Activated CD4-positive, alpha-beta memory T cell treated with anti-CD3 and anti-CD28 coated beads for 36 hours (primary cell): ENCODE measurements around the gene CGRRF1. TPM values are rescaled to one million over a fixed set of nuclear protein-coding genes. Genes with fewer than 3 reads are reported as not detected.

Experiments
- CTCF ChIA-PET: fragments of 350-600 bp; sonication (Branson Sonifier 250); formaldehyde crosslinking; loops from one replicate; lab custom pipeline; 2021; ENCODE audit warnings: antibody characterized with exemption, inconsistent platforms; lab: Charles Lee
- POLR2A ChIA-PET: fragments of 350-600 bp; sonication (Branson Sonifier 250); formaldehyde crosslinking; loops from one replicate; lab custom pipeline; 2021; ENCODE audit warnings: antibody characterized with exemption; lab: Charles Lee
- DNase-seq: peaks from one replicate; pipeline ENCODE4 v3.0.0-alpha.2; 2020
- H3K27ac Mint-ChIP-seq: one replicate; pipeline ENCODE4 v1.8.0; 2021; ENCODE audit warnings: mixed read lengths
- H3K27me3 Mint-ChIP-seq: one replicate; pipeline ENCODE4 v1.8.0; 2021; ENCODE audit warnings: mixed read lengths
- H3K36me3 Mint-ChIP-seq: one replicate; pipeline ENCODE4 v1.8.0; 2021; ENCODE audit warnings: mixed read lengths
- H3K4me1 Mint-ChIP-seq: one replicate; pipeline ENCODE4 v1.8.0; 2021; ENCODE audit warnings: low read depth, mixed read lengths
- H3K4me3 Mint-ChIP-seq: one replicate; pipeline ENCODE4 v1.8.0; 2021; ENCODE audit warnings: mild to moderate bottlenecking, mixed read lengths
- H3K9me3 Mint-ChIP-seq: one replicate; pipeline ENCODE4 v1.8.0; 2021; ENCODE audit warnings: mixed read lengths
- intact Hi-C: fragments of 100-400 bp; cut with micrococcal nuclease; formaldehyde crosslinking; loops from one replicate; pipeline ENCODE4 v1.15.1; 2023
- total RNA-seq, 2 experiments: library from RNA; stranded (reverse); gene quantifications; one replicate each; pipeline ENCODE4 v1.2.3, GENCODE V29; 2021

The CGRRF1 gene
- total RNA-seq, 2 experiments from 2014 or later = 13.7 to 15.1 TPM

GRCh38 chr14:54490445-54491175, 19.1 kb upstream of the CGRRF1 start:
- DNase-seq = no peak
- Mint-ChIP-seq H3K27ac (no peak overlapping the region), H3K36me3 (peaks cover 2% of the 10 kb centered on the region), H3K4me1 (peaks cover 38% of the 10 kb centered on the region), H3K27me3 (no peaks in the 10 kb centered on the region), H3K4me3 (no peak overlapping the region), H3K9me3 (no peaks in the 10 kb centered on the region)
- intact Hi-C loops = no loop called here
- CTCF ChIA-PET = interaction anchor here (1.1 to 1.2 kb wide), 2 partner anchors 152 to 284 kb away, joined by 3 read pairs; no protein-coding TSS in a partner anchor
- POLR2A ChIA-PET = interaction anchor here (1.2 kb wide), 1 partner anchor 93 kb away, joined by 3 read pairs; no protein-coding TSS in a partner anchor

GRCh38 chr14:54493293-54493692, 16.4 kb upstream of the CGRRF1 start:
- Mint-ChIP-seq H3K27me3 (peaks cover 2% of the 10 kb centered on the region), H3K4me3 (no peak overlapping the region), H3K27ac (no peak overlapping the region), H3K36me3 (no peaks in the 10 kb centered on the region), H3K4me1 (peaks cover 21% of the 10 kb centered on the region), H3K9me3 (no peaks in the 10 kb centered on the region)
- ChIA-PET CTCF (no interaction called here), POLR2A (interaction anchor here (1.0 kb wide), 1 partner anchor 16 kb away, joined by 3 read pairs; the partner anchor contains the start of gene CGRRF1)
- intact Hi-C loops = no loop called here
- DNase-seq = no peak

DNA sequence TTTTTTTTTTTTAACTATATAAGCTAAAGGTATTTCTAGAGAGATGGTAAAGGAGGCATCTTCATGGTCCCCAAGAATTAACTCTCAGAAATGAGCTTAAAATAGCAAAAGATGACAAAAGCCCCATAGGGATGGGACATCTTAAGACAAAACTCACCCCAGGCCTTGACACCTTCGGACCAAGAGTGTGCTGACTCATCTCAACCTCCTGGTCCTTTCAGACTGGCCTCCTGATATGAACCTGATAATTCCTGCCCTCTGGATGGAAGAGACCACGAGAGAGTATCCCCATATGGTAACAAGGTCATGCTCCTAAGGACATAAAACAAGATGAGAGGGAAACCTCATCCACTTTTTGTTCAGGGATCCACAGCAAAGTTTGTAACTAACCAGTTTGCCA, 12.5 kb upstream of the CGRRF1 start:
- CTCF ChIA-PET = interaction anchor here (1.3 kb wide), 1 partner anchor 18 kb away, joined by 3 read pairs; no protein-coding TSS in a partner anchor
- no peak for DNase-seq
- intact Hi-C loops = no loop called here
- no peaks in the 10 kb centered on the region for H3K36me3 Mint-ChIP-seq
- no peak overlapping the region for H3K27ac Mint-ChIP-seq
- peaks cover 4% of the 10 kb centered on the region for H3K4me1 Mint-ChIP-seq
- no peak overlapping the region for H3K4me3 Mint-ChIP-seq
- peaks cover 15% of the 10 kb centered on the region for H3K27me3 Mint-ChIP-seq
- POLR2A ChIA-PET = no interaction called here
- H3K9me3 Mint-ChIP-seq = no peaks in the 10 kb centered on the region

GRCh38 chr14:54498095-54498531, 11.6 kb upstream of the CGRRF1 start:
- DNase-seq = no peak
- Mint-ChIP-seq H3K27ac (no peak overlapping the region), H3K27me3 (peaks cover 15% of the 10 kb centered on the region), H3K4me3 (no peak overlapping the region), H3K4me1 (peaks cover 5% of the 10 kb centered on the region), H3K9me3 (no peaks in the 10 kb centered on the region), H3K36me3 (no peaks in the 10 kb centered on the region)
- ChIA-PET CTCF (no interaction called here), POLR2A (no interaction called here)
- intact Hi-C loops = no loop called here

DNA sequence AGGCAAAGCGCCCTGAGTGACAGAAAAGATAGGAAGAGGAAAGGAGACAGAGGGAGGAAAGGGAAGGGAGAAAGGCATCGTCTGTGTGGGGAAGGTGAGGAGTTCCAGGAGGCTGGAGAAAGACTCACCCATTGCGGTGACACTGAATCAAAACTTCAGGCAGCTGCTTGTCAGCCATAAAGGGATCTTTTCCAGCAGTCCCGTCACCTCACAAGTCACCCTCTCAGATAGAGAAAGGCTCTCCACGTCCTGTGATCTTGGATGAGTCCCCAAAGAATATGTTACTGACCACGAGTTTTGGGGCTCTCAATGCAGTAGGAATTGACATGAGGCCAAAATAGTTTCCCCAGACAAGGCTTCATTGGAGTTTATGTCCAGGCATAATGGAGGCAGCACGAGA, 11.1 kb upstream of the CGRRF1 start:
- peaks cover 15% of the 10 kb centered on the region for H3K27me3 Mint-ChIP-seq
- H3K9me3 Mint-ChIP-seq = no peaks in the 10 kb centered on the region
- ChIA-PET CTCF (no interaction called here), POLR2A (no interaction called here)
- DNase-seq = no peak
- no peaks in the 10 kb centered on the region for H3K36me3 Mint-ChIP-seq
- no peak overlapping the region for H3K4me3 Mint-ChIP-seq
- H3K4me1 Mint-ChIP-seq = peaks cover 5% of the 10 kb centered on the region
- intact Hi-C loops = no loop called here
- no peak overlapping the region for H3K27ac Mint-ChIP-seq

GRCh38 chr14:54500744-54501143, 9.0 kb upstream of the CGRRF1 start:
- Mint-ChIP-seq H3K27ac (no peak overlapping the region), H3K27me3 (peaks cover 15% of the 10 kb centered on the region), H3K4me1 (peaks cover 5% of the 10 kb centered on the region), H3K9me3 (no peaks in the 10 kb centered on the region), H3K36me3 (no peaks in the 10 kb centered on the region), H3K4me3 (no peak overlapping the region)
- POLR2A ChIA-PET = no interaction called here
- CTCF ChIA-PET = no interaction called here
- intact Hi-C loops = no loop called here
- DNase-seq = no peak

- peaks cover 13% of the 10 kb centered on the region for H3K27me3 Mint-ChIP-seq
- no peaks in the 10 kb centered on the region for H3K9me3 Mint-ChIP-seq
- ChIA-PET CTCF (no interaction called here), POLR2A (no interaction called here)
- no peak for DNase-seq
- intact Hi-C loops = no loop called here
- no peak overlapping the region for H3K27ac Mint-ChIP-seq
- peaks cover 3% of the 10 kb centered on the region for H3K4me1 Mint-ChIP-seq
- no peak overlapping the region for H3K4me3 Mint-ChIP-seq
- H3K36me3 Mint-ChIP-seq = no peaks in the 10 kb centered on the region
Measured at GRCh38 chr14:54501480-54501879, 8.2 kb upstream of the CGRRF1 start.

GRCh38 chr14:54502602-54503001, 7.1 kb upstream of the CGRRF1 start:
- Mint-ChIP-seq H3K4me1 (peaks cover 3% of the 10 kb centered on the region), H3K9me3 (no peaks in the 10 kb centered on the region), H3K4me3 (no peak overlapping the region), H3K27me3 (peaks cover 13% of the 10 kb centered on the region), H3K36me3 (no peaks in the 10 kb centered on the region), H3K27ac (no peak overlapping the region)
- no peak for DNase-seq
- POLR2A ChIA-PET = no interaction called here
- intact Hi-C loops = no loop called here
- CTCF ChIA-PET = no interaction called here

GRCh38 chr14:54503486-54503885, 6.2 kb upstream of the CGRRF1 start:
- no peaks in the 10 kb centered on the region for H3K9me3 Mint-ChIP-seq
- H3K4me1 Mint-ChIP-seq = peaks cover 3% of the 10 kb centered on the region
- H3K27ac Mint-ChIP-seq = no peak overlapping the region
- H3K27me3 Mint-ChIP-seq = peaks cover 13% of the 10 kb centered on the region
- intact Hi-C loops = no loop called here
- H3K36me3 Mint-ChIP-seq = no peaks in the 10 kb centered on the region
- CTCF ChIA-PET = no interaction called here
- POLR2A ChIA-PET = no interaction called here
- H3K4me3 Mint-ChIP-seq = no peak overlapping the region
- DNase-seq = no peak

DNA sequence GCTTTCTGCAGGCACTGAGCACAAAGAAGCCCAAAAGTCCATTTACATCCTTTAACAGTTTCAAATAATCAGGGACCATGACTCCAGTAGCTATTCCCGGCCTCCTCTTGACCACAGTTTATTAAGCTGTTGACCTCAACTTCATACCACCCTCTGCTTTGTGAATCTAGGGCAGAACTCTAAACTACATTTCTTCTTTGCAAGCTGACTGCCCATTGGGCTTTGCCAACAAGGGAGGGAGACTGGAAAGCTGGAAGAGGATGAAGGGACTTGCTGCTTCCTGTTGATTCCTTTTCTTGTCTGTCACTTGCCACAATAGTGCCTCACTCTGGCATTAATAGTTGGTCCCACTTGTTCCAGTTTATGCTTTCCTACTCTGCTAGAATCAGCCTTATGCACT, 2.7 kb downstream of the CGRRF1 start:
- ChIA-PET POLR2A (no interaction called here), CTCF (interaction anchor here (0.7 kb wide), 1 partner anchor 294 kb away, joined by 3 read pairs; no protein-coding TSS in a partner anchor)
- no peak overlapping the region for H3K4me3 Mint-ChIP-seq
- no peaks in the 10 kb centered on the region for H3K27me3 Mint-ChIP-seq
- H3K36me3 Mint-ChIP-seq = peaks cover 16% of the 10 kb centered on the region
- H3K9me3 Mint-ChIP-seq = peaks cover 15% of the 10 kb centered on the region
- H3K4me1 Mint-ChIP-seq = peaks cover 47% of the 10 kb centered on the region
- H3K27ac Mint-ChIP-seq = no peak overlapping the region
- DNase-seq = no peak
- intact Hi-C loops = no loop called here

- Mint-ChIP-seq H3K4me1 (peaks cover 37% of the 10 kb centered on the region), H3K27me3 (no peaks in the 10 kb centered on the region), H3K4me3 (no peak overlapping the region), H3K36me3 (peaks cover 19% of the 10 kb centered on the region), H3K9me3 (peaks cover 15% of the 10 kb centered on the region), H3K27ac (no peak overlapping the region)
- ChIA-PET POLR2A (no interaction called here), CTCF (interaction anchor here (1.1 kb wide), 1 partner anchor 19 kb away, joined by 3 read pairs; no protein-coding TSS in a partner anchor)
- DNase-seq = no peak
- intact Hi-C loops = no loop called here
Measured at GRCh38 chr14:54515670-54516069, 6.0 kb downstream of the CGRRF1 start.

DNA sequence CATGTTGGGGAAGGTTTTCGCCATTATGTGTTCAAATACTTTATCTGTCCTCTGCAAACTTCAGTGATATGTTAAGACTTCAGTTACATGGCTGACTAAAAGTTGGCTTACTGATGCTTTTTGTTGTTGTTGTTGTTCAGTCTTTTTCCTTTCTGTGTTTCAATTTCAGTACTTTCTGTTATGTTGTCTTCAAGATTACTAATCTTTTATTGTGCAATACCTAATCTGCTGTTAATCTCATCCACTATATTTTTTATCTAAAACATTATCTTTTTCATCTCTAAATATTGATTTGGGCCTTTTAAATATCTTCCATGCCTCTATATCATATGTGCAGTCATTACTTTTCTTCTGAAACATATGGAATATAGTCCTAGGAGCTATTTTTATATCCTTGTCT, 7.0 kb downstream of the CGRRF1 start:
- intact Hi-C loops = no loop called here
- no peak for DNase-seq
- Mint-ChIP-seq H3K36me3 (peaks cover 19% of the 10 kb centered on the region), H3K9me3 (peaks cover 15% of the 10 kb centered on the region), H3K4me1 (peaks cover 26% of the 10 kb centered on the region), H3K4me3 (no peak overlapping the region), H3K27ac (no peak overlapping the region), H3K27me3 (no peaks in the 10 kb centered on the region)
- POLR2A ChIA-PET = no interaction called here
- CTCF ChIA-PET = no interaction called here

DNA sequence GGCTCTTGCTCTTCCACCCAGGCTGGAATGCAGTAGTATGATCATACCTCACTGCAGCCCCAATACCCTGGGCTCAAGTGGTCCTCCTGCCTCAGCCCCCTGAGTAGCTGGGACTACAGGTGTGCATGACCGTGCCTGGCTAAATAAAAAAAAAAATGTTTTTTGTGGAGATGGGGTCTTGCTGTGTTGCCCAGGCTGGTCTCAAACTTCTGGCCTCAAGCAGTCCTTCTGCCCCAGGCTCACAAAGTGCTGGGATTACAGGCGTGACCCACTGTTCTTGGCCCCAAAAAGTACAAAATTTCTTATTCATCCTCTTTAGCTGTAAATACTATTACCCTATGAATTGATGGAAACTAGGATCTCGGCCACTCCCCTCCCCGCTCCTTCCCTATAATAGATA, 14.7 kb downstream of the CGRRF1 start:
- no peak overlapping the region for H3K4me3 Mint-ChIP-seq
- ChIA-PET CTCF (no interaction called here), POLR2A (interaction anchor here (0.7 kb wide), 1 partner anchor 11 kb away, joined by 3 read pairs; no protein-coding TSS in a partner anchor)
- no peaks in the 10 kb centered on the region for H3K9me3 Mint-ChIP-seq
- intact Hi-C loops = no loop called here
- no peak for DNase-seq
- H3K36me3 Mint-ChIP-seq = peaks cover 17% of the 10 kb centered on the region
- no peak overlapping the region for H3K27ac Mint-ChIP-seq
- no peaks in the 10 kb centered on the region for H3K4me1 Mint-ChIP-seq
- no peaks in the 10 kb centered on the region for H3K27me3 Mint-ChIP-seq
